Activated CD8-positive, alpha-beta memory T cell treated with anti-CD3 and anti-CD28 coated beads, Interleukin-2, amount 50 U/mL, for 24 hours (primary cell): ENCODE measurements around the gene SP8.

Experiments used
- DNase-seq: peaks from one replicate; pipeline ENCODE4 v3.0.0-alpha.2; 2020; ENCODE audit errors: extremely low read depth

SP8 gene

GRCh38 chr7:20754001-20754400, 32.7 kb downstream of the SP8 start:
- DNase-seq: no peak

- DNase-seq: no peak
These were observed 36.8 kb downstream of the SP8 start for GRCh38 chr7:20749906-20750305.

- DNase-seq: no peak
These were observed 37.8 kb downstream of the SP8 start for GRCh38 chr7:20748853-20749252.

- DNase-seq: no peak
These were observed 39.7 kb downstream of the SP8 start for GRCh38 chr7:20747001-20747400.

GRCh38 chr7:20745702-20746101, 41.0 kb downstream of the SP8 start:
- no peak for DNase-seq

GRCh38 chr7:20744954-20745446, 41.7 kb downstream of the SP8 start:
- DNase-seq: no peak

GRCh38 chr7:20742913-20743312, 43.8 kb downstream of the SP8 start:
- DNase-seq: no peak

GRCh38 chr7:20741801-20742200, 44.9 kb downstream of the SP8 start:
- no peak for DNase-seq

- no peak for DNase-seq
These were observed 47.9 kb downstream of the SP8 start for GRCh38 chr7:20738518-20739481.

GRCh38 chr7:20737840-20738448, 48.7 kb downstream of the SP8 start:
- no peak for DNase-seq

- DNase-seq: no peak
These were observed 51.2 kb downstream of the SP8 start for GRCh38 chr7:20735346-20736065.
